ENCODE data around the gene ZCCHC14.
"Not testable (repeated sequence)": the region's sequence is repeated elsewhere in the genome, so short reads cannot be mapped to it uniquely, and the experiment has no call there.

Gene ZCCHC14

DNA sequence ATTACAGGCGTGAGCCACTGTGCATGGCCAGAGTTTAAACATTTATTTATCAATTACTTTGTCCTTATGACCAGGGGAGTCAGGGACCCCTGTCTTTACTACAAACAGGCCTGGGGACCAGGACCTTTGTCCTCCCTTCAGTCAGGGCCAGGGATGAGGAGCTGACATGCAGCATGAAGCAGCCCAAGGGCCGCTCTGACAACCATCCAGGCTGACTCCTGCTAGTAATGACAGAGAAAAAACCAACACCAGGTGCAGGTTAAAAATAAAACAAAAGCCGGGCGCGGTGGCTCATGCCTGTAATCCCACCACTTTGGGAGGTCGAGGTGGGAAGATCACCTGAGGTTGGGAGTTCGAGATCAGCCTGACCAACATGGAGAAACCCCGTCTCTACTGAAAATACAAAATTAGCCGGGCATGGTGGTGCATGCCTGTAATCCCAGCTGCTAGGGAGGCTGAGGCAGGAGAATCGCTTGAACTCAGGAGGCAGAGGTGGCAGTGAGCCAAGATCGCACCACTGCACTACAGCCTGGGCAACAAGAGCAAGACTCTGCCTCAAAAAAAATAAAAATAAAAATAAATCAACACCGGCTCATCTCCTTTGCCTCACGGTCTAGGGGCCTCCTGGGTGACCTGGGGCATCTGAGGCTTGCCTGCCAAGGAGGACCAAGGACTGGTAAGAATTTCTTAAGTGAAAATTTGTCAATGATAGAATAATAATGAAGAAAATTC is 129.8 kb downstream of the ZCCHC14 start:
- not testable (repeated sequence) for DNase-seq (ENCODE audit: low read depth in 2 of 2)

DNA sequence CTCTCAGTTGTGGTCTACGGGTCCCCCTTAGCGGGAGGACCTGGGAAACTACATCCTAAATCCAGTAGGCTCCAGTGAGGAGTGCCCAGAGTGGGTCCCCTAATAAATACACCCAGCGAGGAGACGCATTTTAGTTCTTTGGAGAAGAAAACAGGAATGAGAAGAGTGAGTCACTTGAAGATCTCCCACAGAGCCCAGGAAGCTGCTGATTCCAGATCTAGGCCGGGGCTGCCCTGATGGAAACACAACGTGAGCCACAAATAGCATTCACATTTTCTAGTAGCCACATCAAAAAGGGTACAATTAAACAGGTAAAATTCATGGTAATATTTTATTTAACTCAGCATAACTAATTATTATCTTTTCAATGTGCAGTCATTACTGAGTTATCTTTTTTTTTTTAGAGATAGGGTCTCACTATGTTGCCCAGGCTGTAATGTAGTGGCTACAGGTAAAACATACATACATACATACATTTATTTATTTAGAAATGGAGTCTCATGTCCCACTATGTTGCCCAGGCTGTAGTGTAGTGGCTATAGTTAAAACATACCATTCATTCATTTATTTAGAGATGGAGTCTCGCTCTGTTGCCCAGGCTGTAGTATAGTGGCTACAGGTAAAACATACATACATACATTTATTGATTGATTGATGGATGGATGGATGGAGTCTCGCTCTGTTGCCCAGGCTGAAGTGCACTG is 130.8 kb downstream of the ZCCHC14 start:
- no peak for DNase-seq (ENCODE audit: low read depth in 2 of 2)

DNA sequence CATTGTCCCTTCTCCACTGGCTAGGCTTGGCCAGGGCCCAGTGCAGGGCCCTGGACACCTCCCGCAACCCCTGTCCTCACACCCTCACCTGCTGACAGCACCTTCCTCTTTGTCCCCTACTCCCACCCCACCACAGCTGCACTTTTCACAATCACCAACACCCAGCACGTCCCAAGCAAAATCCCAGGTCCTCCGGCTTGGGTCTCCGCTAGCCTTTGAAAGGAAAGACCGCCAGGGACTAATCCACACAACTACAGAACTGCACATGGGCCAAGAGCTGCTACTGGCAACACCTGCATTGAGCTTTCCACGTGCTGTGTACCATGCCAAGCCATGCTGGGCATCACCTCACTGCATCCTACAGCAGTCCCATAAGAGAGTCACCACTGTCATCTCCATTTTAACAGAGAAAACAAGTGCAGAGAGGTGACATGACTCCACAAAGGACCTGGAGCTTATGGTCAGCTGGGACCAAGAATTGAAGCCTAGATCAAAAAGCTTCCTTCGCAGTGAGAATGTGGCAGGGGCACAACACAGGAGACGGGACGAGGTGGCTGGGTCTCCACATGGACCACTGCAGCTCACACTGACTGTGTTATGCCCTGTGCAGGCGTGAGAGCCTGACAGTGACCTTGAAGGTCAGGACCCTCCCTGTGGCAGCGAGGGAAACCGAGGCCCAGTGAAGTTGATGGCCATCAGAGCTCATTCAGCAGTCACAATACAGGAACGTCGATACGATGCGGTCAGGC is 131.8 kb downstream of the ZCCHC14 start:
- DNase-seq (ENCODE audit: low read depth in 2 of 2), result no peak

DNA sequence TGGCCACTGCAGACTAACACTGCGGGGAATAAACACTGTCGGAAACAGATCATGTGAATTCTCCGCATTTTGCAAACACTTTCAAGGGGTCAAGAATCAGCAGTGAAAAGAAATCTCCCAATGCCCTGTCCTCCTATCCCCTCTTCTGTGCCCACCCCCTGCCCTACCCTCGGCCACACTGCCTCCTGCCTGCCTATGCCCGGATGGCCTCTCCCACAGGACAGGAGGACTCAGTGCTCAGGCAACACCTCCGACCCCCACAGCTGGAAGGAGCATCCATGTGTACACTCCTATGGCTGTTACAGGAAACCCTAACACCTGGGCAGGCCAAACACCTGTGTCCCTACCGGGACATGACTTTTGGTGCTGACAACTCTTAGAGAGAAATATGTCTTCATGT is 133.7 kb downstream of the ZCCHC14 start:
- no peak for DNase-seq (ENCODE audit: low read depth in 2 of 2)

DNA sequence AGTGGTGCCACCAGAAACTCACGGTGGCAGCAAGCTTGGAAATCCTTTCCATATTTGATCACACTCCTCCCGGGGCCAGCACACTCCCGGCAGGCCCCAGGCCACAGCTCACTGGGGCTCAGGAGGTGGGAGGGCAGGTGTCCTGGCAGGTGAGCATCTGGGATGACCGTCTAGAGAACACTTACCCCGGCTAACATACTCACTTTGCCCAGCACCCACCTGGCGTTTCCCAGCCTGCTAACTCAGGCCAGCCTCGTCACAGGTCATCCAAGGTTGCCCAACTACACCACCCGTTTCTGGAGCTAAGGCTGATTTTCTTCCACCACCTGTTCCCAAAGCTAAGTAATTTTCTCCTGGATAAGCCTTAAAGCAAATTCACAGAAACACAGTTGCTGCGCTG is 134.1 kb downstream of the ZCCHC14 start:
- no peak for DNase-seq (ENCODE audit: low read depth in 2 of 2)

DNA sequence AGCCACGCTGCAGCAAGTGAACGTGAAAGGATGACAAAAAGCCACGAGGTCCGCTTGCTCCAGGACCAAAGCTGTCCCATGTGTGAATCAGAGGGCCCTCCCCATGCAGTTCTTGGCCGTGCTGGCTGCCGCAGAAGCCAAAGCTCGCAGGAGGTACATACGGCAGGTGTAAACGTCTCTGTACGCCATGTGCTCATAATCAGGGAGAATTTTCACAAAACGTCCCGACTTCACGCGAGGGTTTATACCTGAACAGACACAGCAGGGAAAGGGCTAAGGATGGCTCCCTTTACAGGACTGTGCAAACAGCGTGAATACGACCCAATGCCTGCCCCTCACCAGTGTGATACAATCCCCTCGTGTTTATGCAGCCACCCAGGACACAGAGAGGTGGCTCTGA is 134.6 kb downstream of the ZCCHC14 start:
- DNase-seq (ENCODE audit: low read depth in 2 of 2), result no peak

DNA sequence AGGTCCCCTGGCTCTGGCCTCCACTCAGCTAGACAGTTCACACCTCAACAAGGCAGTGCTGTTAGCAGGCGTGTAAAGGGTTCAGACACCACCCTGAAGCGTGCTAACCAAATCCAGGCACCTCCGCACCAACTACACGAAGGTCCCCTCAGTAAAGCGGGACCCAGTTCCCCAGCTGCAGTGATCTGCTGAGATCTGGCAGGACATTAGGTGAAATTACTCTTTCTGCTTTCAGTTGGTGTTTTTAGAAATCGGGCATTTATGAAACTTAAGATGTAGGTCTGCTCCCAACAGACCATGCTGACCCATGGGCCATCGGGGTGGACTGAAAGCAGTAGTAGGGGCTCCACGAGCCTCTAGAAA is 136.4 kb downstream of the ZCCHC14 start:
- no peak for DNase-seq (ENCODE audit: low read depth in 2 of 2)

All from fibroblast of skin of left biceps (primary cell).